Smooth muscle cell (in vitro differentiated cells): ENCODE results near the gene SAMD4A. TPM values are rescaled to one million over a fixed set of nuclear protein-coding genes. Genes with fewer than 3 reads are reported as not detected.

Source experiments
- DNase-seq: peaks from one replicate; lab custom pipeline; 2025; ENCODE audit not compliant: unreplicated experiment; lab: John Stamatoyannopoulos, UW
- H2AFZ ChIP-seq: fragments of 200-600 bp; sonication (generic); 2 replicates; pipeline ENCODE4 v1.6.0; 2016; ENCODE audit warnings: antibody characterized with exemption, low read depth, mild to moderate bottlenecking
- H3F3A ChIP-seq: fragments of 200-600 bp; sonication (generic); 2 replicates; pipeline ENCODE4 v1.6.0; 2017; ENCODE audit warnings: antibody characterized with exemption, low read depth
- H3K27ac ChIP-seq: fragments of 200-600 bp; sonication (generic); 2 replicates; pipeline ENCODE4 v1.5.1; 2016; ENCODE audit warnings: low read depth, mild to moderate bottlenecking
- H3K27me3 ChIP-seq: fragments of 200-600 bp; sonication (generic); 2 replicates; pipeline ENCODE4 v1.6.1; 2016; ENCODE audit warnings: low read depth, mild to moderate bottlenecking
- H3K36me3 ChIP-seq: fragments of 200-600 bp; sonication (generic); 2 replicates; pipeline ENCODE4 v1.5.1; 2016; ENCODE audit warnings: low read depth
- H3K4me1 ChIP-seq: fragments of 200-600 bp; sonication (generic); 2 replicates; pipeline ENCODE4 v1.5.1; 2016; ENCODE audit warnings: low read depth
- H3K4me2 ChIP-seq: fragments of 200-600 bp; sonication (generic); 2 replicates; pipeline ENCODE4 v1.6.0; 2016; ENCODE audit warnings: mild to moderate bottlenecking
- H3K4me3 ChIP-seq: fragments of 200-600 bp; sonication (generic); 2 replicates; pipeline ENCODE4 v1.5.1; 2016; ENCODE audit warnings: mild to moderate bottlenecking
- H3K79me2 ChIP-seq: fragments of 200-600 bp; sonication (generic); 2 replicates; pipeline ENCODE4 v1.6.0; 2016; ENCODE audit warnings: low read depth, mild to moderate bottlenecking
- H3K9ac ChIP-seq: fragments of 200-600 bp; sonication (generic); 2 replicates; pipeline ENCODE4 v1.6.0; 2016; ENCODE audit warnings: low read depth
- H3K9me3 ChIP-seq: fragments of 200-600 bp; sonication (generic); replicated peaks from 2 replicates; pipeline ENCODE4 v1.5.1; 2016; ENCODE audit warnings: low read depth
- H4K20me1 ChIP-seq: fragments of 200-600 bp; sonication (generic); 2 replicates; pipeline ENCODE4 v1.6.0; 2016; ENCODE audit warnings: low read depth
- WGBS: methylation state at CpG from one replicate; pipeline ENCODE4 v1.1.7; 2016; ENCODE audit warnings: low lambda C conversion rate; 5-methylcytosine and 5-hydroxymethylcytosine counted together
- polyA plus RNA-seq: library from polyadenylated mRNA; unstranded; fragments of >200 nt; fragmentation: Nextera tagmentation; extraction: Ambion mirVana; gene quantifications from 2 replicates; pipeline ENCODE4 v1.2.1, GENCODE V29; 2016
- total RNA-seq: library from RNA; depleted of rRNA; stranded (reverse); fragments of >200 nt; gene quantifications from 2 replicates; pipeline ENCODE4 v1.2.3, GENCODE V29; 2014
- TF ChIP-seq, protein P1 (sequence below): fragments of 200-600 bp; sonication (generic); IDR thresholded peaks from 2 replicates; pipeline ENCODE4 v1.5.1; 2017; ENCODE audit warnings: borderline replicate concordance, mild to moderate bottlenecking, antibody characterized with exemption; ENCODE audit not compliant: insufficient read depth, poor library complexity, severe bottlenecking

Gene SAMD4A
- total and polyA plus RNA-seq, 2 experiments from 2014 or later = 9.2 to 36.7 TPM

- peaks cover 2% of the 10 kb centered on the region for H3K4me1 ChIP-seq
- no peak overlapping the region for H3K9ac ChIP-seq
Measured at GRCh38 chr14:54767139-54767431, 200.2 kb downstream of the SAMD4A start.

GRCh38 chr14:54767450-54767849 lies 200.5 kb downstream of the SAMD4A start:
- 98% methylated on average over 3 of the region's 3 CpGs for WGBS
- no peak for DNase-seq
- Histone ChIP-seq H3K9ac (no peak overlapping the region), H3K9me3 (no peaks in the 10 kb centered on the region), H3K79me2 (no peaks in the 10 kb centered on the region), H3K27ac (no peak overlapping the region), H4K20me1 (no peaks in the 10 kb centered on the region), H3K4me3 (no peak overlapping the region), H3K27me3 (no peaks in the 10 kb centered on the region), H3K36me3 (peaks cover 12% of the 10 kb centered on the region), H3K4me2 (no peak overlapping the region), H3K4me1 (peaks cover 6% of the 10 kb centered on the region), H2AFZ (no peak overlapping the region), H3F3A (peaks cover 24% of the 10 kb centered on the region)
- TF ChIP-seq, protein P1, sequence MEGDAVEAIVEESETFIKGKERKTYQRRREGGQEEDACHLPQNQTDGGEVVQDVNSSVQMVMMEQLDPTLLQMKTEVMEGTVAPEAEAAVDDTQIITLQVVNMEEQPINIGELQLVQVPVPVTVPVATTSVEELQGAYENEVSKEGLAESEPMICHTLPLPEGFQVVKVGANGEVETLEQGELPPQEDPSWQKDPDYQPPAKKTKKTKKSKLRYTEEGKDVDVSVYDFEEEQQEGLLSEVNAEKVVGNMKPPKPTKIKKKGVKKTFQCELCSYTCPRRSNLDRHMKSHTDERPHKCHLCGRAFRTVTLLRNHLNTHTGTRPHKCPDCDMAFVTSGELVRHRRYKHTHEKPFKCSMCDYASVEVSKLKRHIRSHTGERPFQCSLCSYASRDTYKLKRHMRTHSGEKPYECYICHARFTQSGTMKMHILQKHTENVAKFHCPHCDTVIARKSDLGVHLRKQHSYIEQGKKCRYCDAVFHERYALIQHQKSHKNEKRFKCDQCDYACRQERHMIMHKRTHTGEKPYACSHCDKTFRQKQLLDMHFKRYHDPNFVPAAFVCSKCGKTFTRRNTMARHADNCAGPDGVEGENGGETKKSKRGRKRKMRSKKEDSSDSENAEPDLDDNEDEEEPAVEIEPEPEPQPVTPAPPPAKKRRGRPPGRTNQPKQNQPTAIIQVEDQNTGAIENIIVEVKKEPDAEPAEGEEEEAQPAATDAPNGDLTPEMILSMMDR = no peak

More at GRCh38 chr14:54767139-54767431, 200.2 kb downstream of the SAMD4A start:
- 89% methylated on average over 10 of the region's 10 CpGs for WGBS
- H3K27me3 ChIP-seq = no peaks in the 10 kb centered on the region
- DNase-seq = no peak
- H4K20me1 ChIP-seq = no peaks in the 10 kb centered on the region
- H3K79me2 ChIP-seq = no peaks in the 10 kb centered on the region
- H3K4me2 ChIP-seq = no peak overlapping the region
- H3K36me3 ChIP-seq = peaks cover 12% of the 10 kb centered on the region
- H3K9me3 ChIP-seq = no peaks in the 10 kb centered on the region
- peaks cover 21% of the 10 kb centered on the region for H3F3A ChIP-seq
- H3K4me3 ChIP-seq = no peak overlapping the region
- no peak overlapping the region for H3K27ac ChIP-seq
- TF ChIP-seq, protein P1 = no peak
- H2AFZ ChIP-seq = no peak overlapping the region

- Histone ChIP-seq H2AFZ (no peak overlapping the region), H3K9ac (no peak overlapping the region), H3K27ac (no peak overlapping the region), H3K4me2 (no peak overlapping the region), H3K27me3 (no peaks in the 10 kb centered on the region), H4K20me1 (peaks cover 2% of the 10 kb centered on the region), H3K4me1 (peaks cover 12% of the 10 kb centered on the region), H3F3A (peaks cover 31% of the 10 kb centered on the region), H3K9me3 (no peaks in the 10 kb centered on the region), H3K4me3 (no peak overlapping the region), H3K36me3 (peaks cover 12% of the 10 kb centered on the region), H3K79me2 (no peaks in the 10 kb centered on the region)
- WGBS = 94% methylated on average over 9 of the region's 9 CpGs
- no peak for DNase-seq
- TF ChIP-seq, protein P1 = no peak
Measured at GRCh38 chr14:54768501-54769129, 201.7 kb downstream of the SAMD4A start.
